AG04449 (cell line): ENCODE results near the gene SEC31A.
A peak's percentile ranks its signal among the peaks of the same experiment; 100 is the strongest.

Source experiments
- CTCF ChIA-PET: fragments of 350-600 bp; formaldehyde crosslinking; extraction: SDS; loops from one replicate; lab custom pipeline; 2021; ENCODE audit warnings: antibody characterized with exemption; lab: Yijun Ruan, JAX
- POLR2A ChIA-PET: fragments of 400-600, 350-600 bp; formaldehyde crosslinking; extraction: SDS; loops from one replicate; lab custom pipeline; 2020; ENCODE audit warnings: antibody characterized with exemption, inconsistent platforms; lab: Yijun Ruan, JAX
- DNase-seq: peaks from one replicate; pipeline ENCODE4 v3.0.0-alpha.2; 2010; ENCODE audit warnings: low read depth, low spot score
- H3K4me3 ChIP-seq: 2 replicates; pipeline ENCODE4 v1.5.1; 2011; ENCODE audit warnings: low read depth, mild to moderate bottlenecking, control low read depth, low read length
- TF ChIP-seq, protein P1 (sequence below): IDR thresholded peaks from one replicate; pipeline ENCODE4 v1.5.1; 2011; ENCODE audit warnings: mild to moderate bottlenecking, moderate library complexity, low read length, control low read depth, inconsistent platforms; ENCODE audit not compliant: insufficient read depth; ENCODE audit errors: missing control alignments

The SEC31A gene

DNA sequence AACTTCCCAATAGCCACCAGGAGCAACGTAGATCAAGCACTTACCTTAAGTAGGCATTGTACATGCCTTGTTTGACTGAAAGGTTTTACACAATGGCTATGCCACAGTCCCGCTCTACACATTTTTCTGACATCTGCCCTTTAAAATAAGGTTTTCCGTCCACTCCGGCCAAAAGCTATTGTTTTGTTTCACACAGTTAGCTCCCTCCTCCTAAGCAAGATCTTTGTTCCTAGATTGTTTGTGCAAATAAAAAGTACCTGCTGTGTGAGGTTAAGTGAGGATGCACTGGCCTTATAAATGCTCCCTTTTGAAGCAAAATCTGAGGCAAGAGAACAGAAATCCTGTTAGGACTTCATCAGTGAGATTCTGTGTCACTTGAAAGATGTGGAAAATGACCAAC lies 104.1 kb downstream of the SEC31A start:
- CTCF ChIA-PET = interaction anchor here (1.4 to 4.4 kb wide), 4 partner anchors 9 to 48 kb away, joined by 6 to 17 read pairs (median 10); partner anchors contain the start of gene SCD5
- POLR2A ChIA-PET = no interaction called here
- no peak for DNase-seq

DNA sequence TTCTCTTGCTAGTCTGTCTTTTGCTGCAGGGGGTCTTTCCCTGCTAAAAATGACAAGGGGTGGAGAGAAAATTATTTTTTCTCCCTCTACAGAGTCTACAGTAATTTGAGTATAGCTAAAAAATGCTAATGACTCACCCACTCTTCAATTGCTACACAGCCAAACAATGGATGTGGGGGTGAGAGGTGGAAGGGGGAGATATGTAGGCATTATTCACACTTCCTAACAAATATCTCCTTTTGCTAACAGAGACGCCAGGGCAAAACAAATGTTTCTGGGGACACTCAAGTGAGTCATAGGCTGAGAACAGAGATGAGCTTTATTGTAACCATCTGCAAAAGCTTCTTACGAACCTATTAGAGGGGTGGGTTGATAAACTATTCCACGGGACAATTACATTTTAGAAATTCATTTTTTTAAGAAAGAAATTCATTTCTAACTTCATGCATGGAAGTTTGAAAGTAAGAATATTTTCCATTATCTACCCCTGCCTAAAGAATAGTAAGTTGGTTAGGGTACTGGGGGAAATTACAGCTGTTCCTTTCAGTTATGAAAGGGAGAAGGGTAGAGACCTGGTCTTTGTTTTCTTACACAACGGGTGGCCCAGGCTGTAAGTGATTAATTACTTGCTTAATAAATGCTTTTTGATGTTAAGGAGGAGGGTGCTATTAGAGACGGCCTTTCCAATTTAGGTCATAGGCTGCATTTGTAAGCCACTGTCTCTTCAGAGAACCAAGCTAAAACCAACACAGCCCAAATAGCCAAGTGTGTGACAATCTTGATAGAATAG lies 105.1 kb downstream of the SEC31A start:
- DNase-seq = no peak
- TF ChIP-seq, protein P1, sequence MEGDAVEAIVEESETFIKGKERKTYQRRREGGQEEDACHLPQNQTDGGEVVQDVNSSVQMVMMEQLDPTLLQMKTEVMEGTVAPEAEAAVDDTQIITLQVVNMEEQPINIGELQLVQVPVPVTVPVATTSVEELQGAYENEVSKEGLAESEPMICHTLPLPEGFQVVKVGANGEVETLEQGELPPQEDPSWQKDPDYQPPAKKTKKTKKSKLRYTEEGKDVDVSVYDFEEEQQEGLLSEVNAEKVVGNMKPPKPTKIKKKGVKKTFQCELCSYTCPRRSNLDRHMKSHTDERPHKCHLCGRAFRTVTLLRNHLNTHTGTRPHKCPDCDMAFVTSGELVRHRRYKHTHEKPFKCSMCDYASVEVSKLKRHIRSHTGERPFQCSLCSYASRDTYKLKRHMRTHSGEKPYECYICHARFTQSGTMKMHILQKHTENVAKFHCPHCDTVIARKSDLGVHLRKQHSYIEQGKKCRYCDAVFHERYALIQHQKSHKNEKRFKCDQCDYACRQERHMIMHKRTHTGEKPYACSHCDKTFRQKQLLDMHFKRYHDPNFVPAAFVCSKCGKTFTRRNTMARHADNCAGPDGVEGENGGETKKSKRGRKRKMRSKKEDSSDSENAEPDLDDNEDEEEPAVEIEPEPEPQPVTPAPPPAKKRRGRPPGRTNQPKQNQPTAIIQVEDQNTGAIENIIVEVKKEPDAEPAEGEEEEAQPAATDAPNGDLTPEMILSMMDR = no peak

More for the DNA sequence above, 104.1 kb downstream of the SEC31A start:
- TF ChIP-seq, protein P1 = no peak
- H3K4me3 ChIP-seq = no peak overlapping the region

DNA sequence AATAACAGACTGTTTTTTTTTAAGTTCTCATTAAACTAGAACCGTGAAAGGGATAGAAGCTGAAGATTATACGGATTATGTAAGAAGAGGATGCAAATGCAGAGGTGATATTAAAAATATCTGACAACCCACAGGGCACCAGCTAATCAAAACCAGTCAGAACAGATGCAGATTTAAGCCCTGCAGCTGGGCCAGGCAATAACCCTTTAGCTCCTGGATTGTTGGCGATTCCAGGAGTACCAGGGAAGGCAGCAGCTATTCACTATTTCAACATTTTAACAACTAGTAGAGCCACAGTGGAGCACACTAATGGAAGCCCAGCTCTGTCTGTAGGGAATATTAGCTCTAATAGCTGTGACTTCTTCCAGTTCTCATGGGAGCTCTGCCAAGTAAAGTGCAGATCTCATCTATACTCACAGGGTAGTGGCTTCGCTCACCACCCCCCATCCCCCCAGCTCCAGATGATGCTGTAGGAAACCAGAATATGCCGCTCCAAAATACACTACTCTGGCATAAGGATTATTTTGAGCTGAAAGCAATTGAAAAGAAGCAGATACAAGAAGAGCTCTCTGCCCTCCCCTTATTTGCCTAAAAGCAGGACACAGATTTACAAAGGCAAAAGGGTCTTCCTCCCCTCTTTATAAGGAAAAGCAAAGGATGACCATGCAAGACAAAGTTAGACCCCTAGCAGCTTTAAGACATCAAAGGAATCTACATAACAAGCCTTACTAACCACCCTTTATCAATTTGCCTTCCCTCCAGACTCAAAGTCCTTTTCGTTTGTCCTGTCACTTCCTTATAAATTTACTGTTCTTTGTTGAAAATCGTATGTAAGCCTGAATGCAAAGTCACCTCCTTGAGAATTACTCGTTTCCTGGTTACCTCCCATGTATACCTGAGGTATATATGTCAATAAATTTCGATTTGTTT lies 106.0 kb downstream of the SEC31A start:
- POLR2A ChIA-PET = interaction anchor here (0.8 to 2.1 kb wide), 4 partner anchors 10 to 250 kb away, joined by 3 to 21 read pairs (median 5); partner anchors contain the start of genes COPS4 and SCD5
- no peak for DNase-seq
- H3K4me3 ChIP-seq = peak overlapping the region; percentile 43
- CTCF ChIA-PET = interaction anchor here (0.8 to 4.4 kb wide), 8 partner anchors 9 to 356 kb away, joined by 3 to 17 read pairs (median 6); partner anchors contain the start of gene SCD5
- TF ChIP-seq, protein P1 = no peak

More for the DNA sequence above, 105.1 kb downstream of the SEC31A start:
- ChIA-PET POLR2A (interaction anchor here (0.8 to 2.1 kb wide), 4 partner anchors 11 to 249 kb away, joined by 3 to 21 read pairs (median 5); partner anchors contain the start of genes COPS4 and SCD5), CTCF (interaction anchor here (1.1 to 4.4 kb wide), 6 partner anchors 10 to 357 kb away, joined by 3 to 17 read pairs (median 8); partner anchors contain the start of gene SCD5)
- peak overlapping the region; percentile 43 for H3K4me3 ChIP-seq

DNA sequence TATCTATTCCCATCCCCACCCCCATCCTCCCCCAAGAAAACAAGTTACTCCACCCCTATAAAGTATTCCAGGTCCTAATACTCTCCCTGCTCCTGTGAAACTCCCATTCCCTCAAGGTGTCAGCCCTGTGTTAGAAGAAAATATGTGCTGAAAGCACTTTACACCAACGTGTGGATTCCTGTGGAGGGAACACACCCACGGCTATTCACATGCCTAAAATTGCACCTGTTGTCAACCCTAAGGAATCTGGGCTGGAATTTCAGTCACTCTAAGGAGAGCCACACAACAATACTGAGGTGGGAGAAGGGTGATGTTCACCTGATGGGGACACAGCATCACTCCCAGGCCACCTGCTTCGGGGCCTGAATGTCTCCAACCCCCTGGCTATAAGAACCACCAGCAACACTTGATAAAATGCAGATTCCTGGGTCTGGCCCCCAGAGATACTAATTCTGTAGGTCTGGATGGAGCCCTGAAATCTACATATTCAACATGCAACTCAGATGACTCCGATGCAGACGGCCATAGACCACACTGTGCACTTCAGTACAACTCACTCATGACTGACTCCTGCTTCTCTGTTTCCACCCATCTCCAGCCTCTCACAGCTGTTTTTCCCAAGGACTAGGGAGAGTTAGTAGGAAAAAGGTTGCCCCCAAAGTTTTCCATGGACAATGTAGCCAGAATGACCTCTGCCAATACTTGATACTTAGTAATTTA lies 108.2 kb downstream of the SEC31A start:
- ChIA-PET CTCF (interaction anchor here (1.1 to 2.6 kb wide), 2 partner anchors 16 kb away, joined by 3 to 8 read pairs; partner anchors contain the start of gene SCD5), POLR2A (no interaction called here)
- TF ChIP-seq, protein P1 = no peak
- no peak for DNase-seq
- H3K4me3 ChIP-seq = no peak overlapping the region

DNA sequence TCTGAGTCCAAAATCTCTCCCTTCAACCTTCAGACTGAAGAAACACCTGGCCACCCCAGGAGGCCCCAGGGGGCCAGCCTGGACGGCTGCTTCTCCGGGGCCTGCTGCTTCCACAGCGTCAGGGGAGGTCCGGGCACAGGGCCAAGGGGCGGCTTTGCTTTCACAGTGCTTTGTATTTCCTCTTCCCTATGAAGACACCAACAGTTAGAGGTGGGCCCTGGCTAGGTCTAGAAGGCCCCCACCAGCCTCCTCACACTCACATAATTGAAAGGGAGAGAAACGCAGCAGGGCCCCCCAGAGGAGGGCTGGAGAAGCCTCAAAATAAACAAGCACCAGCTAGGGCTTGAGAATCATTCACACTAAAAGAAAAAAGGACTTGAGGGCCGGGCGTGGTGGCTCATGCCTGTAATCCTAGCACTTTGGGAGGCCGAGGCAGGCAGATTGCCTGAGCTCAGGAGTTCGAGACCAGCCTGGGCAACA lies 110.2 kb downstream of the SEC31A start:
- TF ChIP-seq, protein P1 = no peak
- no peak for DNase-seq
- H3K4me3 ChIP-seq = no peak overlapping the region
- ChIA-PET POLR2A (no interaction called here), CTCF (interaction anchor here (1.5 to 2.6 kb wide), 2 partner anchors 18 to 42 kb away, joined by 5 to 8 read pairs; partner anchors contain the start of gene SCD5)
